DOHH2 (cell line): ENCODE results near the gene PLK2.

ENCODE experiments used
- CTCF ChIP-seq: fragments of 200-600 bp; sonication (generic); IDR thresholded peaks from one replicate; pipeline ENCODE4 v1.5.1; 2014; ENCODE audit warnings: antibody characterized with exemption, mild to moderate bottlenecking, low read depth, low read length; ENCODE audit not compliant: poor library complexity, severe bottlenecking
- EZH2phosphoT487 ChIP-seq: fragments of 200-600 bp; sonication (generic); IDR thresholded peaks from 2 replicates; pipeline ENCODE4 v1.6.1; 2017; ENCODE audit warnings: borderline replicate concordance, mild to moderate bottlenecking, antibody characterized with exemption, low read length, moderate library complexity, mixed read lengths

GRCh38 chr5:58412932-58413331 is 47.0 kb downstream of the PLK2 start:
- no peak for TF ChIP-seq EZH2phosphoT487
- TF ChIP-seq CTCF, result no peak
